Measurements from ENCODE around the gene CLTC. TPM values are rescaled to one million over a fixed set of nuclear protein-coding genes. Genes with fewer than 3 reads are reported as not detected.

CLTC gene
- total RNA-seq, 1 experiment from 2014 or later: 219 TPM

GRCh38 chr17:59683283-59683682, 63.6 kb downstream of the CLTC start:
- H3K4me3 ChIP-seq: no peak overlapping the region
- peaks cover 92% of the 10 kb centered on the region for H3K36me3 ChIP-seq
- no peak overlapping the region for H3K27ac ChIP-seq
- H3K9me3 ChIP-seq (replicated peaks): no peaks in the 10 kb centered on the region
- no peak for DNase-seq
- H3K4me1 ChIP-seq: no peaks in the 10 kb centered on the region
- H3K27me3 ChIP-seq: no peaks in the 10 kb centered on the region

- no peak for DNase-seq
- Histone ChIP-seq H3K9me3 (replicated peaks) (no peaks in the 10 kb centered on the region), H3K27ac (no peak overlapping the region), H3K4me3 (no peak overlapping the region), H3K36me3 (peaks cover 93% of the 10 kb centered on the region), H3K27me3 (no peaks in the 10 kb centered on the region), H3K4me1 (no peaks in the 10 kb centered on the region)
Observed at GRCh38 chr17:59684967-59685366, 65.3 kb downstream of the CLTC start.

- Histone ChIP-seq H3K36me3 (peaks cover 89% of the 10 kb centered on the region), H3K4me3 (no peak overlapping the region), H3K27me3 (no peaks in the 10 kb centered on the region), H3K4me1 (no peaks in the 10 kb centered on the region), H3K27ac (no peak overlapping the region), H3K9me3 (replicated peaks) (no peaks in the 10 kb centered on the region)
- no peak for DNase-seq
Observed at GRCh38 chr17:59688008-59688407, 68.3 kb downstream of the CLTC start.

GRCh38 chr17:59688496-59688895, 68.8 kb downstream of the CLTC start:
- Histone ChIP-seq H3K36me3 (peaks cover 87% of the 10 kb centered on the region), H3K27me3 (no peaks in the 10 kb centered on the region)

GRCh38 chr17:59693582-59693981, 73.9 kb downstream of the CLTC start:
- H3K4me1 ChIP-seq: no peaks in the 10 kb centered on the region
- no peak overlapping the region for H3K4me3 ChIP-seq
- H3K27ac ChIP-seq: no peak overlapping the region
- DNase-seq: no peak
- no peaks in the 10 kb centered on the region for H3K27me3 ChIP-seq
- H3K36me3 ChIP-seq: peaks cover 89% of the 10 kb centered on the region
- H3K9me3 ChIP-seq (replicated peaks): no peaks in the 10 kb centered on the region

More at GRCh38 chr17:59688496-59688895, 68.8 kb downstream of the CLTC start:
- Histone ChIP-seq H3K9me3 (replicated peaks) (no peaks in the 10 kb centered on the region), H3K27ac (no peak overlapping the region), H3K4me1 (no peaks in the 10 kb centered on the region), H3K4me3 (no peak overlapping the region)
- no peak for DNase-seq

GRCh38 chr17:59694344-59694743, 74.6 kb downstream of the CLTC start:
- no peaks in the 10 kb centered on the region for H3K4me1 ChIP-seq
- no peak overlapping the region for H3K4me3 ChIP-seq
- DNase-seq: no peak
- H3K27me3 ChIP-seq: no peaks in the 10 kb centered on the region
- H3K9me3 ChIP-seq (replicated peaks): no peaks in the 10 kb centered on the region
- H3K27ac ChIP-seq: no peak overlapping the region
- H3K36me3 ChIP-seq: peaks cover 89% of the 10 kb centered on the region

GRCh38 chr17:59695945-59696681, 76.4 kb downstream of the CLTC start:
- DNase-seq: no peak
- H3K27ac ChIP-seq: no peak overlapping the region

GRCh38 chr17:59696682-59697277, 77.1 kb downstream of the CLTC start:
- no peak for DNase-seq
- Histone ChIP-seq H3K27me3 (no peaks in the 10 kb centered on the region), H3K36me3 (peaks cover 85% of the 10 kb centered on the region), H3K4me1 (no peaks in the 10 kb centered on the region), H3K9me3 (replicated peaks) (no peaks in the 10 kb centered on the region), H3K27ac (no peak overlapping the region), H3K4me3 (no peak overlapping the region)

More at GRCh38 chr17:59695945-59696681, 76.4 kb downstream of the CLTC start:
- H3K4me3 ChIP-seq: no peak overlapping the region
- no peaks in the 10 kb centered on the region for H3K27me3 ChIP-seq
- peaks cover 85% of the 10 kb centered on the region for H3K36me3 ChIP-seq
- H3K4me1 ChIP-seq: no peaks in the 10 kb centered on the region
- no peaks in the 10 kb centered on the region for H3K9me3 ChIP-seq (replicated peaks)

- H3K36me3 ChIP-seq: peaks cover 77% of the 10 kb centered on the region
- H3K27me3 ChIP-seq: no peaks in the 10 kb centered on the region
- H3K4me1 ChIP-seq: no peaks in the 10 kb centered on the region
- no peaks in the 10 kb centered on the region for H3K9me3 ChIP-seq (replicated peaks)
- H3K4me3 ChIP-seq: no peak overlapping the region
- no peak overlapping the region for H3K27ac ChIP-seq
- no peak for DNase-seq
Observed at GRCh38 chr17:59698143-59698542, 78.4 kb downstream of the CLTC start.

GRCh38 chr17:59699218-59699617, 79.5 kb downstream of the CLTC start:
- H3K4me3 ChIP-seq: no peak overlapping the region
- peaks cover 69% of the 10 kb centered on the region for H3K36me3 ChIP-seq
- H3K27me3 ChIP-seq: no peaks in the 10 kb centered on the region

GRCh38 chr17:59699786-59700185, 80.1 kb downstream of the CLTC start:
- no peaks in the 10 kb centered on the region for H3K4me1 ChIP-seq
- H3K27ac ChIP-seq: no peak overlapping the region
- no peaks in the 10 kb centered on the region for H3K9me3 ChIP-seq (replicated peaks)
- no peak for DNase-seq
- H3K27me3 ChIP-seq: no peaks in the 10 kb centered on the region
- H3K4me3 ChIP-seq: no peak overlapping the region
- peaks cover 66% of the 10 kb centered on the region for H3K36me3 ChIP-seq

More at GRCh38 chr17:59699218-59699617, 79.5 kb downstream of the CLTC start:
- no peak for DNase-seq
- Histone ChIP-seq H3K4me1 (no peaks in the 10 kb centered on the region), H3K27ac (no peak overlapping the region), H3K9me3 (replicated peaks) (no peaks in the 10 kb centered on the region)

- H3K4me3 ChIP-seq: no peak overlapping the region
- H3K9me3 ChIP-seq (replicated peaks): no peaks in the 10 kb centered on the region
- H3K27me3 ChIP-seq: no peaks in the 10 kb centered on the region
- no peak overlapping the region for H3K27ac ChIP-seq
- H3K36me3 ChIP-seq: peaks cover 42% of the 10 kb centered on the region
- no peak for DNase-seq
- H3K4me1 ChIP-seq: no peaks in the 10 kb centered on the region
Observed at GRCh38 chr17:59702304-59702703, 82.6 kb downstream of the CLTC start.

- Histone ChIP-seq H3K9me3 (replicated peaks) (no peaks in the 10 kb centered on the region), H3K27me3 (no peaks in the 10 kb centered on the region), H3K27ac (peak within 1 kb of the TSS; percentile 90), H3K36me3 (peaks cover 4% of the 10 kb centered on the region; the same call in 1 of the 2 replicates), H3K4me1 (peaks cover 7% of the 10 kb centered on the region; the same call in 1 of the 2 replicates), H3K4me3 (peak within 1 kb of the TSS; percentile 76)
- DNase-seq: peak; percentile 99
Observed at GRCh38 chr17:59707149-59707970, 87.7 kb downstream of the CLTC start, which contains the start of the genes PTRH2 and VMP1. PTRH2 (minus strand) TSS chr17:59707430; CDS start chr17:59697978, 9,452 bp downstream. VMP1 (plus strand) TSS chr17:59707654; CDS start chr17:59731447, 23,793 bp downstream.

GRCh38 chr17:59707971-59708430, 88.3 kb downstream of the CLTC start:
- H3K4me3 ChIP-seq: peak overlapping the region; percentile 76
- peak overlapping the region; percentile 90 for H3K27ac ChIP-seq
- H3K27me3 ChIP-seq: no peaks in the 10 kb centered on the region
- DNase-seq: no peak
- H3K9me3 ChIP-seq (replicated peaks): no peaks in the 10 kb centered on the region
- peaks cover 7% of the 10 kb centered on the region; the same call in 1 of the 2 replicates for H3K4me1 ChIP-seq
- H3K36me3 ChIP-seq: peaks cover 4% of the 10 kb centered on the region; the same call in 1 of the 2 replicates

Data from SJCRH30 (cell line).